Trophoblast cell (in vitro differentiated cells and primary cell): ENCODE measurements around the gene ADAMTSL1.

Experiments
- DNase-seq, 2 donors: peaks; one replicate each; pipeline ENCODE4 v3.0.0-alpha.2; 2016
- H2AFZ ChIP-seq: 2 replicates; pipeline ENCODE4 v1.6.1; 2013; ENCODE audit warnings: low read length, moderate library complexity, mild to moderate bottlenecking; ENCODE audit not compliant: insufficient read depth, poor library complexity
- H2AK5ac ChIP-seq: 2 replicates; pipeline ENCODE4 v1.6.1; 2013; ENCODE audit warnings: mild to moderate bottlenecking, low read length
- H2BK120ac ChIP-seq: 2 replicates; pipeline ENCODE4 v1.6.1; 2013; ENCODE audit warnings: low read length, mild to moderate bottlenecking, moderate library complexity; ENCODE audit not compliant: insufficient read depth, poor library complexity
- H2BK12ac ChIP-seq: 2 replicates; pipeline ENCODE4 v1.6.1; 2013; ENCODE audit warnings: mild to moderate bottlenecking, low read length, moderate library complexity
- H2BK5ac ChIP-seq: 2 replicates; pipeline ENCODE4 v1.6.1; 2013; ENCODE audit warnings: low read length, low read depth, moderate library complexity, mild to moderate bottlenecking; ENCODE audit not compliant: poor library complexity
- H3K14ac ChIP-seq: 2 replicates; pipeline ENCODE4 v1.6.1; 2013; ENCODE audit warnings: mild to moderate bottlenecking, low read length
- H3K18ac ChIP-seq: 2 replicates; pipeline ENCODE4 v1.6.1; 2013; ENCODE audit warnings: mild to moderate bottlenecking, low read length
- H3K23ac ChIP-seq: 2 replicates; pipeline ENCODE4 v1.6.1; 2013; ENCODE audit warnings: low read length
- H3K27ac ChIP-seq: 2 replicates; pipeline ENCODE4 v1.5.1; 2013; ENCODE audit warnings: low read depth, mild to moderate bottlenecking, inconsistent platforms, low read length, moderate library complexity
- H3K27me3 ChIP-seq: 2 replicates; pipeline ENCODE4 v1.6.1; 2013; ENCODE audit warnings: inconsistent platforms, mild to moderate bottlenecking, low read length, moderate library complexity; ENCODE audit not compliant: insufficient read depth
- H3K36me3 ChIP-seq, 2 experiments: 1 replicate in 1 of 2; 2 replicates in 1 of 2; pipeline ENCODE4 v1.6.1; 2013; ENCODE audit warnings: low read length in 2 of 2, mild to moderate bottlenecking in 2 of 2, moderate library complexity in 1 of 2; ENCODE audit not compliant: insufficient read depth in 2 of 2, control insufficient read depth in 1 of 2
- H3K4ac ChIP-seq: 2 replicates; pipeline ENCODE4 v1.6.1; 2013; ENCODE audit warnings: low read depth, mild to moderate bottlenecking, low read length, moderate library complexity
- H3K4me1 ChIP-seq, 2 experiments: 1 replicate in 1 of 2; 2 replicates in 1 of 2; pipeline ENCODE4 v1.6.1; 2013; ENCODE audit warnings: low read length in 2 of 2, mild to moderate bottlenecking in 2 of 2, moderate library complexity in 1 of 2; ENCODE audit not compliant: insufficient read depth in 2 of 2, control insufficient read depth in 1 of 2
- H3K4me2 ChIP-seq: 2 replicates; pipeline ENCODE4 v1.6.1; 2013; ENCODE audit warnings: inconsistent platforms, mild to moderate bottlenecking, low read length, moderate library complexity
- H3K4me3 ChIP-seq: 2 replicates; pipeline ENCODE4 v1.5.1; 2013; ENCODE audit warnings: mild to moderate bottlenecking, low read depth, low read length, inconsistent platforms
- H3K79me1 ChIP-seq: one replicate; pipeline ENCODE4 v1.6.1; 2013; ENCODE audit warnings: low read length
- H3K79me2 ChIP-seq: 2 replicates; pipeline ENCODE4 v1.6.1; 2013; ENCODE audit warnings: low read length, mild to moderate bottlenecking; ENCODE audit not compliant: control insufficient read depth, insufficient read depth, poor library complexity
- H3K9ac ChIP-seq: 2 replicates; pipeline ENCODE4 v1.6.1; 2013; ENCODE audit warnings: mild to moderate bottlenecking, low read length
- H3K9me3 ChIP-seq: 2 replicates; pipeline ENCODE4 v1.6.1; 2013; ENCODE audit warnings: low read depth, mild to moderate bottlenecking, control low read depth, inconsistent platforms, low read length; ENCODE audit not compliant: insufficient read depth
- H4K12ac ChIP-seq: 2 replicates; pipeline ENCODE4 v1.6.1; 2013; ENCODE audit warnings: low read depth, mild to moderate bottlenecking, low read length, moderate library complexity
- H4K8ac ChIP-seq: 2 replicates; pipeline ENCODE4 v1.6.1; 2013; ENCODE audit warnings: low read depth, mild to moderate bottlenecking, low read length, moderate library complexity
- H4K91ac ChIP-seq: one replicate; pipeline ENCODE4 v1.6.1; 2013; ENCODE audit warnings: low read depth, mild to moderate bottlenecking, low read length, moderate library complexity
- WGBS: extraction: QIAGEN DNeasy Blood & Tissue Kit; methylation state at CpG from one replicate; pipeline ENCODE4 v1.1.7; 2013; ENCODE audit warnings: missing lambda C conversion rate; ENCODE audit not compliant: insufficient read length, insufficient coverage; ENCODE audit errors: extremely low coverage; 5-methylcytosine and 5-hydroxymethylcytosine counted together

Gene ADAMTSL1

GRCh38 chr9:18666986-18667772 is 193.2 kb downstream of the ADAMTSL1 start:
- no peak overlapping the region for H2BK5ac ChIP-seq
- no peak overlapping the region for H3K23ac ChIP-seq
- no peak overlapping the region for H3K9ac ChIP-seq
- H3K79me1 ChIP-seq, result no peaks in the 10 kb centered on the region
- no peak overlapping the region for H4K91ac ChIP-seq
- H3K14ac ChIP-seq, result no peak overlapping the region
- H2BK120ac ChIP-seq, result no peak overlapping the region
- no peak overlapping the region for H2AK5ac ChIP-seq
- WGBS, result no CpG with 5 or more reads among the region's 6 CpGs
- H4K12ac ChIP-seq, result no peak overlapping the region
- no peak overlapping the region for H3K4ac ChIP-seq
- no peak overlapping the region for H3K18ac ChIP-seq
- no peaks in the 10 kb centered on the region for H3K79me2 ChIP-seq
- H4K8ac ChIP-seq, result no peak overlapping the region
- no peaks in the 10 kb centered on the region for H3K9me3 ChIP-seq
- H3K4me1 ChIP-seq, result peaks cover 0 to 3% of the 10 kb centered on the region in 2 experiments
- peak in 1 of 2 donors; percentile 58 for DNase-seq
- H3K4me2 ChIP-seq, result no peak overlapping the region
- H3K4me3 ChIP-seq, result no peak overlapping the region
- no peak overlapping the region for H3K27ac ChIP-seq
- no peak overlapping the region for H2BK12ac ChIP-seq
- H3K36me3 ChIP-seq, result no peaks in the 10 kb centered on the region
- H2AFZ ChIP-seq, result no peak overlapping the region
- H3K27me3 ChIP-seq, result no peaks in the 10 kb centered on the region

GRCh38 chr9:18668944-18669343 is 195.0 kb downstream of the ADAMTSL1 start:
- no peak overlapping the region for H2BK5ac ChIP-seq
- no peak overlapping the region for H3K23ac ChIP-seq
- H4K91ac ChIP-seq, result no peak overlapping the region
- no peaks in the 10 kb centered on the region for H3K36me3 ChIP-seq
- H3K4me3 ChIP-seq, result no peak overlapping the region
- no peak overlapping the region for H2AFZ ChIP-seq
- no peaks in the 10 kb centered on the region for H3K79me1 ChIP-seq
- WGBS, result no CpG with 5 or more reads among the region's 2 CpGs
- H3K27ac ChIP-seq, result no peak overlapping the region
- H3K4ac ChIP-seq, result no peak overlapping the region
- no peak overlapping the region for H3K14ac ChIP-seq
- no peaks in the 10 kb centered on the region for H3K79me2 ChIP-seq
- peaks cover 0 to 3% of the 10 kb centered on the region in 2 experiments for H3K4me1 ChIP-seq
- no peak overlapping the region for H3K4me2 ChIP-seq
- H3K9ac ChIP-seq, result no peak overlapping the region
- H4K12ac ChIP-seq, result no peak overlapping the region
- H3K9me3 ChIP-seq, result no peaks in the 10 kb centered on the region
- no peak overlapping the region for H2AK5ac ChIP-seq
- no peak for DNase-seq
- no peak overlapping the region for H3K18ac ChIP-seq
- no peak overlapping the region for H4K8ac ChIP-seq
- H3K27me3 ChIP-seq, result no peaks in the 10 kb centered on the region
- no peak overlapping the region for H2BK12ac ChIP-seq
- H2BK120ac ChIP-seq, result no peak overlapping the region

- Histone ChIP-seq H2AFZ (no peak overlapping the region), H3K27ac (no peak overlapping the region), H3K4me3 (no peak overlapping the region), H4K12ac (no peak overlapping the region), H3K14ac (no peak overlapping the region), H3K79me1 (no peaks in the 10 kb centered on the region), H2BK12ac (no peak overlapping the region), H3K27me3 (no peaks in the 10 kb centered on the region), H3K79me2 (no peaks in the 10 kb centered on the region), H3K4me1 (no peaks in the 10 kb centered on the region), H3K23ac (no peak overlapping the region), H2BK120ac (no peak overlapping the region), H3K4me2 (no peak overlapping the region), H3K18ac (no peak overlapping the region), H4K91ac (no peak overlapping the region), H4K8ac (no peak overlapping the region), H2BK5ac (no peak overlapping the region), H3K9ac (no peak overlapping the region), H3K9me3 (no peaks in the 10 kb centered on the region), H2AK5ac (no peak overlapping the region), H3K4ac (no peak overlapping the region), H3K36me3 (no peaks in the 10 kb centered on the region)
- DNase-seq, result no peak
Measured at GRCh38 chr9:18672706-18673105, 198.8 kb downstream of the ADAMTSL1 start.

- WGBS, result no CpG with 5 or more reads among the region's 4 CpGs
- Histone ChIP-seq H3K9ac (no peak overlapping the region), H4K8ac (no peak overlapping the region), H2AFZ (no peak overlapping the region), H2AK5ac (no peak overlapping the region), H3K4ac (no peak overlapping the region), H2BK5ac (no peak overlapping the region), H3K27me3 (no peaks in the 10 kb centered on the region), H3K36me3 (no peaks in the 10 kb centered on the region), H3K9me3 (no peaks in the 10 kb centered on the region), H2BK12ac (no peak overlapping the region), H3K14ac (no peak overlapping the region), H4K12ac (no peak overlapping the region), H2BK120ac (no peak overlapping the region), H3K4me1 (no peaks in the 10 kb centered on the region), H3K79me2 (no peaks in the 10 kb centered on the region), H3K27ac (no peak overlapping the region), H3K4me2 (no peak overlapping the region), H3K23ac (no peak overlapping the region), H3K4me3 (no peak overlapping the region), H3K18ac (no peak overlapping the region), H4K91ac (no peak overlapping the region), H3K79me1 (no peaks in the 10 kb centered on the region)
- no peak for DNase-seq
Measured at GRCh38 chr9:18673179-18673578, 199.2 kb downstream of the ADAMTSL1 start.
